H9 (cell line): ENCODE results near the gene DNAH8. TPM values are rescaled to one million over a fixed set of nuclear protein-coding genes. Genes with fewer than 3 reads are reported as not detected.

Source experiments
- DNase-seq: peaks from one replicate; pipeline ENCODE4 v3.0.0-alpha.2; 2017
- H2AFZ ChIP-seq: one replicate; pipeline ENCODE4 v1.6.1; 2013; ENCODE audit warnings: mild to moderate bottlenecking, low read length, control low read depth, moderate library complexity
- H2AK5ac ChIP-seq: 2 replicates; pipeline ENCODE4 v1.6.1; 2013; ENCODE audit warnings: low read length, control low read depth, mixed read lengths; ENCODE audit not compliant: insufficient read length
- H2BK120ac ChIP-seq: one replicate; pipeline ENCODE4 v1.6.1; 2013; ENCODE audit warnings: low read depth, mild to moderate bottlenecking, low read length, control low read depth, inconsistent platforms; ENCODE audit not compliant: poor library complexity, severe bottlenecking
- H2BK12ac ChIP-seq: 2 replicates; pipeline ENCODE4 v1.6.1; 2013; ENCODE audit warnings: low read length, control low read depth, mixed read lengths, low read depth; ENCODE audit not compliant: insufficient read length
- H2BK15ac ChIP-seq: 2 replicates; pipeline ENCODE4 v1.6.1; 2013; ENCODE audit warnings: low read depth, low read length, control low read depth
- H2BK20ac ChIP-seq: one replicate; pipeline ENCODE4 v1.6.1; 2013; ENCODE audit warnings: low read depth, mild to moderate bottlenecking, low read length, control low read depth, inconsistent platforms; ENCODE audit not compliant: poor library complexity, severe bottlenecking
- H2BK5ac ChIP-seq: 2 replicates; pipeline ENCODE4 v1.6.1; 2013; ENCODE audit warnings: low read length, control low read depth, mixed read lengths; ENCODE audit not compliant: insufficient read length
- H3K14ac ChIP-seq: 2 replicates; pipeline ENCODE4 v1.6.1; 2013; ENCODE audit warnings: low read length, control low read depth; ENCODE audit not compliant: insufficient read depth
- H3K18ac ChIP-seq: 2 replicates; pipeline ENCODE4 v1.6.1; 2013; ENCODE audit warnings: low read depth, mild to moderate bottlenecking, mixed read lengths, low read length, control low read depth; ENCODE audit not compliant: insufficient read length
- H3K23ac ChIP-seq: 2 replicates; pipeline ENCODE4 v1.6.1; 2013; ENCODE audit warnings: low read length, control low read depth, mixed read lengths, low read depth; ENCODE audit not compliant: insufficient read length
- H3K23me2 ChIP-seq: 2 replicates; pipeline ENCODE4 v1.6.1; 2013; ENCODE audit warnings: low read depth, mild to moderate bottlenecking, mixed read lengths, low read length, control low read depth; ENCODE audit not compliant: insufficient read length, poor library complexity, severe bottlenecking
- H3K27ac ChIP-seq: 2 replicates; pipeline ENCODE4 v1.5.1; 2013; ENCODE audit warnings: low read length, control low read depth, mixed read lengths, low read depth; ENCODE audit not compliant: insufficient read length
- H3K27me3 ChIP-seq: 2 replicates; pipeline ENCODE4 v1.6.1; 2013; ENCODE audit warnings: low read length, control low read depth, inconsistent platforms; ENCODE audit not compliant: insufficient read depth
- H3K4ac ChIP-seq: 2 replicates; pipeline ENCODE4 v1.6.1; 2013; ENCODE audit warnings: low read depth, mild to moderate bottlenecking, control low read depth, inconsistent platforms, low read length, moderate library complexity
- H3K4me1 ChIP-seq: 2 replicates; pipeline ENCODE4 v1.6.1; 2013; ENCODE audit warnings: low read length, control low read depth, inconsistent platforms; ENCODE audit not compliant: insufficient read depth
- H3K4me2 ChIP-seq: 2 replicates; pipeline ENCODE4 v1.6.1; 2013; ENCODE audit warnings: low read length, control low read depth, mixed read lengths; ENCODE audit not compliant: insufficient read length, insufficient read depth
- H3K56ac ChIP-seq: 2 replicates; pipeline ENCODE4 v1.6.1; 2013; ENCODE audit warnings: low read depth, mild to moderate bottlenecking, mixed read lengths, low read length, control low read depth; ENCODE audit not compliant: insufficient read length
- H3K79me1 ChIP-seq: 2 replicates; pipeline ENCODE4 v1.6.1; 2013; ENCODE audit warnings: low read depth, mild to moderate bottlenecking, moderate library complexity, low read length, control low read depth, inconsistent platforms; ENCODE audit not compliant: insufficient read depth, poor library complexity, severe bottlenecking
- H3K79me2 ChIP-seq: 2 replicates; pipeline ENCODE4 v1.6.1; 2013; ENCODE audit warnings: low read length, control low read depth, inconsistent platforms; ENCODE audit not compliant: insufficient read depth
- H3K9ac ChIP-seq: 2 replicates; pipeline ENCODE4 v1.6.1; 2013; ENCODE audit warnings: low read length, control low read depth, mixed read lengths; ENCODE audit not compliant: insufficient read length; ENCODE audit errors: extremely low read depth
- H3K9me3 ChIP-seq: one replicate; pipeline ENCODE4 v1.6.1; 2013; ENCODE audit warnings: low read depth, low read length, inconsistent platforms; ENCODE audit not compliant: control insufficient read depth
- H3T11ph ChIP-seq: one replicate; pipeline ENCODE4 v1.6.1; 2013; ENCODE audit warnings: mild to moderate bottlenecking, low read length, control low read depth, inconsistent platforms
- H4K20me1 ChIP-seq: one replicate; pipeline ENCODE4 v1.6.1; 2013; ENCODE audit not compliant: control insufficient read depth, insufficient read length, insufficient read depth
- H4K5ac ChIP-seq: 2 replicates; pipeline ENCODE4 v1.6.1; 2013; ENCODE audit warnings: low read depth, mild to moderate bottlenecking, mixed read lengths, low read length, control low read depth; ENCODE audit not compliant: insufficient read length
- H4K8ac ChIP-seq: replicated peaks from 2 replicates; pipeline ENCODE4 v1.6.1; 2013; ENCODE audit warnings: low read length, control low read depth, mixed read lengths, low read depth; ENCODE audit not compliant: insufficient read length
- H4K91ac ChIP-seq: 2 replicates; pipeline ENCODE4 v1.6.1; 2013; ENCODE audit warnings: low read depth, mild to moderate bottlenecking, moderate library complexity, mixed read lengths, low read length, control low read depth; ENCODE audit not compliant: insufficient read length
- H3K27ac Mint-ChIP-seq, 3 experiments: 2 replicates in 2 of 3; 3 replicates in 1 of 3; pipeline ENCODE4 v1.8.0; 2020 to 2021; ENCODE audit warnings: mixed read lengths in 3 of 3, mild to moderate bottlenecking in 1 of 3, moderate library complexity in 1 of 3
- H3K27me3 Mint-ChIP-seq: 2 replicates; pipeline ENCODE4 v1.8.0; 2021; ENCODE audit warnings: low read depth, mild to moderate bottlenecking, moderate library complexity, mixed read lengths
- H3K36me3 Mint-ChIP-seq, 3 experiments: 2 replicates in 2 of 3; 3 replicates in 1 of 3; pipeline ENCODE4 v1.8.0; 2020 to 2021; ENCODE audit warnings: low read depth in 3 of 3, mixed read lengths in 3 of 3; ENCODE audit not compliant: insufficient read depth in 1 of 3
- H3K4me1 Mint-ChIP-seq, 2 experiments: 2 replicates each; pipeline ENCODE4 v1.8.0; 2020; ENCODE audit warnings: mixed read lengths in 2 of 2
- H3K4me3 Mint-ChIP-seq, 2 experiments: 2 replicates in 1 of 2; 3 replicates in 1 of 2; pipeline ENCODE4 v1.8.0; 2020 to 2021; ENCODE audit warnings: mild to moderate bottlenecking in 2 of 2, mixed read lengths in 2 of 2, moderate library complexity in 1 of 2
- H3K9me3 Mint-ChIP-seq, 2 experiments: 2 replicates in 1 of 2; 3 replicates in 1 of 2; pipeline ENCODE4 v1.8.0; 2020; ENCODE audit warnings: mild to moderate bottlenecking in 2 of 2, mixed read lengths in 2 of 2, moderate library complexity in 1 of 2
- CTCF ChIP-seq: fragments of 200-600 bp; sonication (generic); conservative IDR thresholded peaks from 3 replicates; pipeline ENCODE4 v1.8.0; 2021; ENCODE audit warnings: antibody characterized with exemption, mild to moderate bottlenecking
- WGBS: extraction: QIAGEN DNeasy Blood & Tissue Kit; methylation state at CpG from one replicate; pipeline ENCODE4 v1.1.7; 2013; ENCODE audit warnings: missing lambda C conversion rate, low lambda C conversion rate, mixed read lengths; ENCODE audit not compliant: insufficient read length; ENCODE audit errors: extremely low coverage; 5-methylcytosine and 5-hydroxymethylcytosine counted together
- total RNA-seq: library from RNA; stranded (reverse); gene quantifications from 2 replicates; pipeline ENCODE4 v1.2.1, GENCODE V29; 2021

DNAH8 gene
- total RNA-seq, 1 experiment from 2014 or later: not detected

GRCh38 chr6:38846844-38847243, 131.7 kb downstream of the DNAH8 start:
- no peak overlapping the region for H3K56ac ChIP-seq
- no peak overlapping the region for H3K4ac ChIP-seq
- no peaks in the 10 kb centered on the region for H3K23me2 ChIP-seq
- H3K27ac ChIP-seq: no peak overlapping the region
- H2BK20ac ChIP-seq: no peak overlapping the region
- TF ChIP-seq CTCF: no peak
- H3K9me3 Mint-ChIP-seq: no peaks in the 10 kb centered on the region
- no peak overlapping the region for H2AK5ac ChIP-seq
- no peaks in the 10 kb centered on the region for H3K9me3 ChIP-seq
- H3K4me3 Mint-ChIP-seq: no peak overlapping the region
- H4K5ac ChIP-seq: no peak overlapping the region
- H3K14ac ChIP-seq: no peak overlapping the region
- H3K4me1 ChIP-seq: no peaks in the 10 kb centered on the region
- H3K4me2 ChIP-seq: no peak overlapping the region
- no peak overlapping the region for H3K27ac Mint-ChIP-seq
- no CpG with 5 or more reads among the region's 1 CpG for WGBS
- H2BK120ac ChIP-seq: no peak overlapping the region
- H3K23ac ChIP-seq: no peak overlapping the region
- H3K4me1 Mint-ChIP-seq: peaks cover 7 to 13% of the 10 kb centered on the region in 2 experiments
- H3K27me3 ChIP-seq: no peaks in the 10 kb centered on the region
- H3K9ac ChIP-seq: no peak overlapping the region
- no peak overlapping the region for H2BK12ac ChIP-seq
- H3K79me1 ChIP-seq: no peaks in the 10 kb centered on the region
- no peak overlapping the region for H4K8ac ChIP-seq
- no peaks in the 10 kb centered on the region for H3K79me2 ChIP-seq
- no peak overlapping the region for H2BK15ac ChIP-seq
- H4K91ac ChIP-seq: no peak overlapping the region
- H3K18ac ChIP-seq: no peak overlapping the region
- DNase-seq: no peak
- H3K27me3 Mint-ChIP-seq: 0 out of 2 replicates have a peak, but pooled peaks cover 1% of the 10 kb centered on the region
- no peak overlapping the region for H3T11ph ChIP-seq
- no peak overlapping the region for H2AFZ ChIP-seq
- no peak overlapping the region for H2BK5ac ChIP-seq
- no peaks in the 10 kb centered on the region; a peak in 1 of 7 replicates for H3K36me3 Mint-ChIP-seq
- no peaks in the 10 kb centered on the region for H4K20me1 ChIP-seq
